BJ (cell line): ENCODE results near the gene UQCR11. TPM values are rescaled to one million over a fixed set of nuclear protein-coding genes. Genes with fewer than 3 reads are reported as not detected.

ENCODE experiments used
- CTCF ChIA-PET: fragments of 350-600 bp; formaldehyde crosslinking; extraction: SDS; loops from one replicate; lab custom pipeline; 2021; ENCODE audit warnings: antibody characterized with exemption, inconsistent platforms; lab: Yijun Ruan, JAX
- POLR2A ChIA-PET: fragments of 300-600 bp; sonication (Branson Sonifier 250); formaldehyde crosslinking; extraction: SDS; loops from one replicate; lab custom pipeline; 2021; ENCODE audit warnings: antibody characterized with exemption; lab: Charles Lee
- DNase-seq: peaks from one replicate; pipeline ENCODE4 v3.0.0-alpha.2; 2011; ENCODE audit warnings: low read depth
- H3K27me3 ChIP-seq: 2 replicates; pipeline ENCODE4 v1.6.0; 2011; ENCODE audit warnings: low read length; ENCODE audit not compliant: control insufficient read depth, insufficient read depth
- H3K36me3 ChIP-seq: 2 replicates; pipeline ENCODE4 v1.5.1; 2011; ENCODE audit warnings: low read length; ENCODE audit not compliant: control insufficient read depth, insufficient read depth
- H3K4me3 ChIP-seq: 2 replicates; pipeline ENCODE4 v1.5.1; 2011; ENCODE audit warnings: low read depth, mild to moderate bottlenecking, control low read depth, low read length
- CTCF ChIP-seq: IDR thresholded peaks from 2 replicates; pipeline ENCODE4 v1.5.1; 2011; ENCODE audit warnings: low read depth, mild to moderate bottlenecking, control low read depth, inconsistent platforms, low read length, moderate library complexity; ENCODE audit not compliant: insufficient read depth
- polyA plus RNA-seq: library from polyadenylated mRNA; depleted of rRNA; stranded (reverse); fragments of >200 nt; gene quantifications from 2 replicates; pipeline ENCODE4 v1.2.3, GENCODE V29; 2011

Gene UQCR11
- polyA plus RNA-seq, 1 experiment: 213 TPM

DNA sequence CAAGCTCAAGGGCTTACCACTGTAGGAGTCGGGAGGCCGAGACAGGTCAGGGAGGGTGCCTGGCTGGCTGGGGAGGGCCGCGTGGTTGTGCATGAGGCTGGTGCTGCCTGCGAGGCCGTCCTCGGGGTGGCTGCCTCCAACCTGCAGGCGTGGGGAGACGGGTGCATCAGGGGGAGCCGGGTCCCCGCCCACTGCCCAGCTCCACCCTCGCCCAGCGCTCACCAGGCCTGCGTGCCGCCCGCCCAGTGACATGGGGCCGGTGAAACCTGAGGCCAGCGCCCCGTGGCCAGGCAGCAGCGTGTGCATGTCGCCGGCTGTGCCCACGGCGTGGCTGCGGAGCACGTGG, 13.8 kb upstream of the UQCR11 start:
- TF ChIP-seq CTCF: no peak
- CTCF ChIA-PET: interaction anchor here (1.1 kb wide), 1 partner anchor 12 kb away, joined by 3 read pairs; no protein-coding TSS in a partner anchor
- Histone ChIP-seq H3K4me3 (no peak overlapping the region), H3K27me3 (no peaks in the 10 kb centered on the region), H3K36me3 (peaks cover 38% of the 10 kb centered on the region)
- POLR2A ChIA-PET: no interaction called here
- DNase-seq: no peak

GRCh38 chr19:1618157-1619093, 13.2 kb upstream of the UQCR11 start:
- CTCF ChIA-PET: interaction anchor here (1.1 to 1.8 kb wide), 3 partner anchors 11 to 72 kb away, joined by 3 to 8 read pairs (median 4); no protein-coding TSS in a partner anchor
- POLR2A ChIA-PET: no interaction called here
- H3K27me3 ChIP-seq: no peaks in the 10 kb centered on the region
- TF ChIP-seq CTCF: peak; percentile 52
- no peak overlapping the region for H3K4me3 ChIP-seq
- DNase-seq: no peak
- H3K36me3 ChIP-seq: peaks cover 38% of the 10 kb centered on the region

DNA sequence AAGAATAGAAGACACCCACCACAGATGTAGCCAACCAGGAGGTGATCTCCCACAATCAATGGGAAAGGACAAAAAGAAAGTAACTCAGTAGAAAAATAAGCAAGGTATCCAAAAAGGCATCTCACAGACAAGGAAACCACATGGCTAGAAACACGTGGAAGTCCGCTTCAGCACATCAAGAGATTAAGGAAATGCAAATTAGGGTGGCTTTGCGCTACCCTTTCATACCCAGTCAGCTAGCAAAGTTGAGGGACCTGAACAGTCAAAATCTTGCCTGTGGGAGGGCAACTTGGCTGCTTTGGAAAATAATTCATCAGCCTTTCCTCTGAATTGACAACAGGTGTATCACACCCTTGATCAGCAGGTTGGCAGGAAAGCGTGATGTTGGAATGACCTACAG, 11.6 kb upstream of the UQCR11 start:
- no peaks in the 10 kb centered on the region for H3K27me3 ChIP-seq
- CTCF ChIA-PET: interaction anchor here (0.9 to 2.6 kb wide), 5 partner anchors 9 to 179 kb away, joined by 4 to 13 read pairs (median 6); no protein-coding TSS in a partner anchor
- DNase-seq: no peak
- TF ChIP-seq CTCF: no peak
- no peak overlapping the region for H3K4me3 ChIP-seq
- H3K36me3 ChIP-seq: peaks cover 48% of the 10 kb centered on the region
- POLR2A ChIA-PET: interaction anchor here (0.5 kb wide), 1 partner anchor 156 kb away, joined by 3 read pairs; no protein-coding TSS in a partner anchor

DNA sequence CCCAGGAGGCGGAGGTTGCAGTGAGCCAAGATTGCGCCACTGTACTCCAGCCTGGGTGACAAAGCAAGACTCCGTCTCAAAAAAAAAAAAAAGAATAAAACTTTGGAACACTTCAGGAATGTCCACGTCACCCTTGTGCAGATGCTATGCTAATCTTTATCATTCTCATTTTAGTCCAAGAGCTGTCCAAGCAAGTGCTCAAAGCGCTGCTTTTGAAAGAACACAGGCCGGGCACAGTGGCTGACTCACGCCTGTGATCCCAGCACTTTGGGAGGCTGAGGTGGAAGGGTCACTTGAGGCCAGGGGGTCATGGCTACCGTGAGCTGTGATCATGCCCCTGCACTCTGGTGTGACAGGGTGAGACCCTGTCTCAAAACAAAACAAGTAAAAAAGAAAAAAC, 11.1 kb upstream of the UQCR11 start:
- Histone ChIP-seq H3K4me3 (no peak overlapping the region), H3K36me3 (peaks cover 49% of the 10 kb centered on the region), H3K27me3 (no peaks in the 10 kb centered on the region)
- ChIA-PET CTCF (interaction anchor here (0.9 to 2.6 kb wide), 4 partner anchors 9 to 179 kb away, joined by 4 to 13 read pairs (median 5); no protein-coding TSS in a partner anchor), POLR2A (interaction anchor here (0.5 kb wide), 1 partner anchor 156 kb away, joined by 3 read pairs; no protein-coding TSS in a partner anchor)
- no peak for TF ChIP-seq CTCF
- peak; percentile 22 for DNase-seq

DNA sequence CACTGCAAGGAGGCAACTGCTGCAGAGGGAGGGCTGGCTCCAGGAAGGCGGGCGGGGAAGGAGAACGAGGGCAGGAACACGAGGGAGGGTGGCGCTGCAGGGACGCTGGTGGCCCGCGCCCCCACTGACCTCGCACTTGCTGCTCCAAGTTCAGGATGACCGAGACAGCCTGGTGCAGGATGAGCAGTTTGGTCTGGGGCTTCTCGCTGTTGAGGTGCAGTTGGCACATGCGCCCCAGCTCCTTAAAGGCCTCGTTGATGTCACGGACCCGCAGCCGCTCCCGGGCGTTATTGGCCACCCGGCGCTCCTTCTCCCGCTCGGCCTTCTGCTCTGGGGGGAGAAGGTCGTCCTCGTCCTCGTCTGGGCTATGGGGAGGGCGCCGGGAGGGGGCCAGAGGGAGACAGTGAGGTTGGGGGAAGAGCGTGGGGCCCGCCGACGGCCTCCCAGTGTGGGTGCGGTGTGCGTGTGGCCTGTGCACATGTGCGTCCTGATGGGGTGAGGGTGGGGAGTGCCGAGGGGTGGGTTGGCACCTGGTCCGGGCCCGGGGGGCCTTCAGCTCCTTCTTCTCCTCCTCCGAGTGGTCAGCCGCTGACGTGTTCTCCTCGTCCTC, 10.0 kb upstream of the UQCR11 start:
- Histone ChIP-seq H3K36me3 (peaks cover 47% of the 10 kb centered on the region), H3K4me3 (no peak overlapping the region), H3K27me3 (no peaks in the 10 kb centered on the region)
- DNase-seq: no peak
- CTCF ChIA-PET: interaction anchor here (2.6 kb wide), 1 partner anchor 57 kb away, joined by 13 read pairs; no protein-coding TSS in a partner anchor
- POLR2A ChIA-PET: no interaction called here
- TF ChIP-seq CTCF: no peak
